ENCODE measurements around the gene SLC36A4. TPM values are rescaled to one million over a fixed set of nuclear protein-coding genes. Genes with fewer than 3 reads are reported as not detected.

SLC36A4 gene
- total and polyA plus RNA-seq, 9 of the 15 experiments (the other 6 are each of a cell fraction or from before 2014, with no cell fraction given): 1.4 to 8.0 (median 5.4) TPM

- TF ChIP-seq NRF1 (conservative IDR thresholded peaks at IDR 0.05 in 1 of 2, IDR thresholded peaks at IDR 0.05 in 1 of 2) (peak; percentile 91 to 92), ZNF316 (IDR thresholded peaks at IDR 0.05) (peak; percentile 45), LARP7 (IDR thresholded peaks at IDR 0.05) (no peak), YY1 (IDR thresholded peaks at IDR 0.05; ENCODE audit: borderline replicate concordance in 1 of 3, control insufficient read depth in 1 of 3, extremely low read depth in 1 of 3, insufficient read depth in 3 of 3, insufficient read length in 1 of 3, insufficient replicate concordance in 2 of 3, low read depth in 1 of 3, low read length in 2 of 3) (no peak), CREB3L1 (IDR thresholded peaks at IDR 0.05; ENCODE audit: borderline replicate concordance, low read depth) (0 out of 2 replicates have a peak, but pooled peaks have one; percentile 32), CXXC5 (CRISPR knock-in tag; IDR thresholded peaks at IDR 0.05) (peak; percentile 86), C11orf30 (IDR thresholded peaks at IDR 0.05; ENCODE audit: low read depth) (peak; percentile 58), TAF1 (IDR thresholded peaks at IDR 0.05; ENCODE audit: control insufficient read depth, extremely low read depth, insufficient read depth, low read length, severe bottlenecking) (peak; percentile 31), JUND (IDR thresholded peaks at IDR 0.05; ENCODE audit: borderline replicate concordance, low read depth, low read length) (peak; percentile 66; the same call in 1 of the 2 replicates), JUND (tag; IDR thresholded peaks at IDR 0.05; ENCODE audit: borderline replicate concordance, low read depth, low read length) (peak; percentile 37; the same call in 1 of the 3 replicates), NFE2 (IDR thresholded peaks at IDR 0.05; ENCODE audit: low read depth) (peak; percentile 73), FOSL1 (tag; conservative IDR thresholded peaks at IDR 0.05) (peak; percentile 69), CREB1 (IDR thresholded peaks at IDR 0.05) (peak; percentile 87), CREB1 (CRISPR knock-in tag; IDR thresholded peaks at IDR 0.05) (no peak), SUPT5H (IDR thresholded peaks at IDR 0.05) (peak; percentile 74), TARDBP (IDR thresholded peaks at IDR 0.05) (0 out of 2 replicates have a peak, but pooled peaks have one; percentile 20), MAFG (tag; conservative IDR thresholded peaks at IDR 0.05) (peak; percentile 54), FOXK2 (conservative IDR thresholded peaks at IDR 0.05 in 1 of 2, IDR thresholded peaks at IDR 0.05 in 1 of 2; ENCODE audit: low read depth in 2 of 2) (peak in 1 of 2 experiments; percentile 10; a peak in 1 of 4 replicates), GABPB2 (CRISPR knock-in tag; conservative IDR thresholded peaks at IDR 0.05) (no peak), RAD51 (IDR thresholded peaks at IDR 0.05; ENCODE audit: borderline replicate concordance, low read depth) (no peak), ATF7 (IDR thresholded peaks at IDR 0.05) (0 out of 2 replicates have a peak, but pooled peaks have one; percentile 37), CEBPB (tag; IDR thresholded peaks at IDR 0.05) (peak; percentile 72), RNF2 (IDR thresholded peaks at IDR 0.05) (peak; percentile 51; the same call in 1 of the 2 replicates), ETS2 (tag; IDR thresholded peaks at IDR 0.05; ENCODE audit: borderline replicate concordance, poor library complexity, severe bottlenecking) (no peak), BHLHE40 (IDR thresholded peaks at IDR 0.05; ENCODE audit: low read length) (peak; percentile 43; the same call in 1 of the 2 replicates), PHF8 (IDR thresholded peaks at IDR 0.05; ENCODE audit: borderline replicate concordance, low read length) (peak; percentile 57), MAZ (CRISPR knock-in tag; conservative IDR thresholded peaks at IDR 0.05 in 1 of 2, IDR thresholded peaks at IDR 0.05 in 1 of 2) (peak in 1 of 2 experiments; percentile 76; a peak in 2 of 4 replicates)
These were observed at the start of gene SLC36A4 (continued) for GRCh38 chr11:93197380-93198214.
